NAMALWA (cell line): ENCODE measurements around the gene ITGA7.
A peak's percentile ranks its signal among the peaks of the same experiment; 100 is the strongest.

Experiments used
- DNase-seq: peaks from one replicate; pipeline ENCODE4 v3.0.0-alpha.2; 2015; ENCODE audit warnings: low spot score

ITGA7 gene

GRCh38 chr12:55718624-55719275, 11.0 kb upstream of the ITGA7 start:
- no peak for DNase-seq

DNA sequence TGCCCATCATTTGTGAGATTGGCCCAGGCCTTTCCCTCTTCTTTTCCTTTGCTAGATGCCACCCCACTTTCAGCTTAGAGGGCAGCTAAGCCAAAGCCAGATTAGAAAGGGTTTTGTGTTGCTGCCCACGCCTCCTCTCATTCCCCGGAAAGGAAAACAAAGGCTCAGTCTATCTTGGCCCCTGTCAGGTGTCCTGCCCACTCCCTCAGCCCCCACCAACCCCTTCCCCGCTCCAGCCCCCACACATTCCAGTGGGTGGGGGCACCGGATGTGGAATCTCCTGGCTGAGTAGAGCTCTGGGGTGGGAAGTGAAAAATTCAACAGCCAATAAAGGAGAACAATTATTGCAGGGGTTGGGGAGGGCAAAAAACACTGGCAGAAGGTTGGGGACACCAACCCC, 10.3 kb upstream of the ITGA7 start:
- DNase-seq, result no peak

- DNase-seq, result no peak
These were observed 9.6 kb upstream of the ITGA7 start for GRCh38 chr12:55717011-55718007.

DNA sequence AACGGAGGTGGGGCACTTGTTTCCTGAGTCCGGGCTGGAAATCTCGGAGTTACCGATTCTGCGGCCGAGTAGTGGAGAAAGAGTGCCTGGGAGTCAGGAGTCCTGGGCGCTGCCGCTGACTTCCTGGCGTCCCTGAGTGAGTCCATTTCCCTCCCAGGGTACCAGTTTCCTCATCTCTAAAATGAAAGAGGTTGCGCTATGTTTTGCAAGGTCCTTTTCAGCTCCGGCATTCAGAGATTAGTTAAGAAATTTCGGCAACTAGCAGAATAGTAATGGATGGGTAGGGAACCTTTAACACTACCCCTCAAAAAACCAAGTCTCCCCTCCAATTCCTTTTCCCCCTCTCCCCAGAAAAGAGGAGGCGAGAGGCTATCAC, 8.9 kb upstream of the ITGA7 start:
- no peak for DNase-seq

- DNase-seq, result peak; percentile 97
These were observed 8.3 kb upstream of the ITGA7 start, which contains the start of gene BLOC1S1 for GRCh38 chr12:55715833-55716581. Gene BLOC1S1 (plus strand): TSS chr12:55716046. CDS start chr12:55716052, 6 bp downstream.

DNA sequence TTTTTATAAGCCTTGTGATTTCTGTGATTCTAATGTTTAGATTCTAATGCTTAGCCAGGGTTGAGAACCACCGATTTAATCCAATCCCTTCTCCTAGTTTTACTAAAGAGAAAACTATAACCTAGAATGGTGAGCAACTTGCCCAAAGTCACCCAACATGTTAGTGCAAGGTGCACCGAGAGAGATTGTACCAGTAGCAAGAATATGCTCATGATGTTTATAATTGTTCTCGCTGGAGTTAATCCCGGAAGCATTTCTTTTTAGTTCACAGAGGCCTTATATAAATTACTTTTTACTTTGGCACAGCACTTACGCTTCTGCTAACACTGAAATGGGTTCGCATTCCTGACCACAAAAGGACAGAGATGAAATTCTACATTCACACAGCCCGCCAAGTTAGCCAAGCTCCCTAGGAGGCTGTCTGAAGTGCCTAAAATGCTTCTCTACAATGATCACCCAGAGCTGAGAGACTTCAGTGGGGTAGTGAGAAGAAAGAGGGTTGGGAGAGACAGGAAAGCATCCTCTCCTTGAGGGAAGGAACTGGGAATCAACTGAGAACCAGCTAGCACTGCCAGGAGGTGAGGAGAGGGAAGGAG, 7.6 kb upstream of the ITGA7 start:
- no peak for DNase-seq

DNA sequence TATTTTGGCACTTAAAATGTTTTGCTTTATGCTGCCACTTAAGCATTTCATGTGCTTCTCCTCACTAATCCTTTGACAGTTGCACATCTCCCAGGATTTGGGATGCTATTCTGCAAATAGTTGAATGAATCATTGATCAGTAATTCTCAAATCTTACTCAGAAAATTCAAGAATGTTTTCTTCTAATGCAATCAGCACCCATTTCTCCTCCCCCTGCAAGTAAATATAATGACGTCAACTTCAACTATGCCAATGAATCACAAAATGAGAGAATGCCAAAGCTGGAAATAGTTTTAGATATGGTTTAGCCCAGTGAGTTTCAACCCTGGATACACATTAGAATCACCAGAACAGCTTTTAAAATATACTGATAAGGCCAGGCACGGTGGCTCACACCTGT, 6.0 kb upstream of the ITGA7 start:
- DNase-seq, result no peak

- DNase-seq, result no peak
These were observed 5.2 kb upstream of the ITGA7 start for GRCh38 chr12:55712700-55713415.

DNA sequence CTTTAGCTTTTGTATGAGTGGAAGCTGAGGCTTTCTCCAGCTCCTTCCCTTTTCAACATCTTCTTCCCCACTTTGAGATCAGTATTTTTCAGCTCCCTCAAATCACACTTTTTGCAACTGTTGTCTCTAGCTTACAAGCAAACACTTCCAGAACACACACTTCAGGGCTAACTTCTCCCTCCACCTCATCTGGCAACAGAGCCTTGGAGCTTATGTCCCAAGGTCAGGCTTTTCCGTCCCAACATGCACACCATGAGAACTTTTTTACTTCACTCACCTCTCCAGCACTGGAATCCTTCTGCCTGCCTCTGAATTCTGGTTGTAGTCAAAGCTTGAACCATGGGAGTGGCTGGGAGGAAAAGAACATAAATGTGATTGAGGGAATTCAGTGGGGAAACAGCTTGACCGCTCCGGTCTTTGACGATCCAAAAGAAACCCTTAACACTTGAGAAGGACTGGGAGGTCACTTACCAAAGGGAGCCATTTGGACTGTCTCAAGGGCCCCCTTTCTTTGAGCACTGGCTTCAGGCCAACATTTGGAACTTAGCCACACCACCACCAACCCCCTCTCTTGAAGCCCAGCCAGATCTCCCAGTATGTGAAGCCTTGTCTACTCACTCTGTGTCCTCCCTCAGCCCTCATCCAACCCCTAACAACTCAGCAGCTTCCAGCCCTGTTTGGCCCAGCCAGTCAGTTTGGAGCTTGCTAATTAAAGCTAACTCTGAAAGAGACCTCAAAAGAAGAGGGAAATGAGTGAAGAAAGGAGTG, 4.3 kb upstream of the ITGA7 start:
- no peak for DNase-seq

GRCh38 chr12:55708695-55709233, 1.1 kb upstream of the ITGA7 start:
- DNase-seq, result no peak

- no peak for DNase-seq
These were observed 459 bp downstream of the ITGA7 start for GRCh38 chr12:55707219-55707671.

DNA sequence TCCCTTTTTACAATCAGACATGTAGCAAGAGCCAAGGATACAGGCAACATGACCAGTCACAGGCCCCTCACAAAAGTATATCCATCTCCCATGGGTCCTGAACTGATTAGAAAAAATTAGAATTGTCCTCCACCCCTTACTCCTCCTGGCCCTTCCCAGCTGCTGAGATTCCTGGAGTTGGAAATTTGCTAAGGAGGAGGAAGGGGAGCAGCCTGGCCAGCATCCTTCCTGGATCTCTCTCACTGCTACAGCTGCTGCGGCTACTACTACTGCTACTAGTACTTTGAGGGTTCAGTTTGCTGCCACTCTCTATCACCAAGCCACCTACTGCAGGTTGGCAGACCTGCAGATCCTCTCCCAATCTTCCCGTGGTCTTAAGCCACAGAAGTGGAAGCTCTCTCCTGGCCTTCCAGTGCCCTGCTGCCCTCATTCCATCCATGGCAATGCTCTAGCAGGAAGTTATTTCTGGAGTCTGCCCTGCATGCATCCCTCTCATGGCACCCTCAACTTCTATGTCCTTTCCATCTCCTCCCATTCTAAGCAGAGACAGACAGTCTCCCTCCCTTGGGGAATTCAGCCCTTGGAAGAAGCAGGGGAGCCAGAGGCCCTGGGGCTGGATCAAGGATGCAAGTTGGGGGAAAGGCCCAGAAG, 1.0 kb downstream of the ITGA7 start:
- no peak for DNase-seq

GRCh38 chr12:55705782-55706402, 1.8 kb downstream of the ITGA7 start:
- peak; percentile 69 for DNase-seq

DNA sequence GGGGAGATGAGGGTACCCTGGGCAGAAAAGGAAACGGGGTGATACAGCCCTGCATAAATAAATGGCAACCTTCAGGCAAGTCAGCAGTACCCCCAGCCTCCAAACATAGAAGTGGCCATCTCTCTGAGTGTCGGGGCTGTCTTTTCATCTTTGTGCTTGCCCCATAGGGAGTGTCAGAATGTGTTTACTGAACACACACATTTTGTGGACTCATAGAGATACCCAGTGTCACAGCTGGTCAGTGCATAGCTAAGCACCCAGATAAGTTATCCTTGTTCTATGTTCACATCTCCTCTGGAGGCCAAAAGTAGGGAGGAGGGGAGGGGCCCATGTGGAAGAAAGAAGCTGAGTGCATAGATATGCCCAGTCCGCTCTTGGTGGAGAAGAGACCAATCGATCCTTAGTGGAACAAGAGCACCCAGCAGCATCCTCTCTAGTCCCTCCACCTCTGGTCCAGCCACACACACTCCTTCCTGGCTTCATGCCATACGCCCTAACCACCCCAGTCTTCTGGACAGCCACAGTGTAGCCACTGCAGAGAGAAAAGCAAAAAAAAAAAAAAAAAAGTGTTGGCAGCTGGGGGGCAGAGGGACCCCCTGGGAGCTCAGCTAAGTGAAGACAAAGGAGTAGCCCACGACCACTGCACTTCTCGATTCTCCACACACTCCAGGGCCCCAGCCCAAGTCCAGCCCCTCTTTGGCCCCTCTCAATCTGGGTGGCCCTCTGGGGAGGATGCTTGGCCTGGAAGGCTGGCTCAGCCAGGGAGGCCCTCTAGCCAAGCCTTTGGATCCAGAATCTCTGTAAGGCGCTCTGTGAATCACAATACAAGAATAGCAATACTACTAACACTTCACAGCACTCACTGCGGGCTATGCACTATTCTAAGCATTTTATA, 2.6 kb downstream of the ITGA7 start:
- DNase-seq, result no peak

DNA sequence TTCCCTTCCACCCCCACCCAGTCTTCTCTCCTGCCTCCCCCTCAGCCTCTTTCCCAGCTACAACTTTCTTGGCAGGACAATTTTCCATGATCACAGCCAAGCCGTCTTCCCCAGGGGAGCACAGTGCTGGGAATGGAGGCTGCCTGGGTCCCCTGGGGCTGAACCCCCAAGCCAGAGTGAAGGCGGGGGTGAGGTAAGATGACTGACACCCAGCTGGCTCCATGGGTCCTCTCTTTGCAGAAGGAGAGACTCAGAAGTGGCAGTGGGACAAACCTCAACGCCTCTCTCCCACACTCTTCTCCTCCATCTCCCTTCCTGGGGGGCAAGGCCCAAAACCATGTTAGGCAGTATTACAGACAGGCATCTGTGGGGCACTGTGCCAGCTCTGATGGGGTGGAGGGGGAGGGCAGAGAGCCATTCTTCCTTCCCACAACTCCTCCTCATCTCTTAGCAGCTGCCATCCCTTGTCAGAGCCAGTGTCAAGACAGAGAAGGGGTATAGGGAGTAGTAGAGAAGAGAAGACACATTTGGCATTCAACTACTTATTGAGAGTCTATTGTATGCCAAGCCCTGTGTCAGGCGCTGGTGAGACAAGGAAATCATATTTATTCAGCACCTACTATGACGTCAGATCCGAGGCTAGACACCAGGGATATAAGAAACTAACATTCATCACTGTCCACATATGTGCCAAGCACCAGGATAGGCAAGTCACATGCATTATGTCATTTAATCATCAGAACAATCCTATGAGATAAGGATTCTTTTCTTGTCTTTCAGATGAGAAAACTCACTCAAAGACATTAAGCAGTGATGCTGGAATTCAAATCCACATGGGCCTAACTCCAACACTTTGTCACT, 3.6 kb downstream of the ITGA7 start:
- no peak for DNase-seq

GRCh38 chr12:55703288-55703687, 4.4 kb downstream of the ITGA7 start:
- DNase-seq, result no peak

- no peak for DNase-seq
These were observed 4.8 kb downstream of the ITGA7 start for GRCh38 chr12:55702861-55703260.
